H9 (cell line): ENCODE data around the gene CDKL5. TPM values are rescaled to one million over a fixed set of nuclear protein-coding genes. Genes with fewer than 3 reads are reported as not detected.

Source experiments
- DNase-seq: peaks from one replicate; pipeline ENCODE4 v3.0.0-alpha.2; 2017
- H2AFZ ChIP-seq: one replicate; pipeline ENCODE4 v1.6.1; 2013; ENCODE audit warnings: mild to moderate bottlenecking, low read length, control low read depth, moderate library complexity
- H2AK5ac ChIP-seq: 2 replicates; pipeline ENCODE4 v1.6.1; 2013; ENCODE audit warnings: low read length, control low read depth, mixed read lengths; ENCODE audit not compliant: insufficient read length
- H2BK120ac ChIP-seq: one replicate; pipeline ENCODE4 v1.6.1; 2013; ENCODE audit warnings: low read depth, mild to moderate bottlenecking, low read length, control low read depth, inconsistent platforms; ENCODE audit not compliant: poor library complexity, severe bottlenecking
- H2BK12ac ChIP-seq: 2 replicates; pipeline ENCODE4 v1.6.1; 2013; ENCODE audit warnings: low read length, control low read depth, mixed read lengths, low read depth; ENCODE audit not compliant: insufficient read length
- H2BK15ac ChIP-seq: 2 replicates; pipeline ENCODE4 v1.6.1; 2013; ENCODE audit warnings: low read depth, low read length, control low read depth
- H2BK20ac ChIP-seq: one replicate; pipeline ENCODE4 v1.6.1; 2013; ENCODE audit warnings: low read depth, mild to moderate bottlenecking, low read length, control low read depth, inconsistent platforms; ENCODE audit not compliant: poor library complexity, severe bottlenecking
- H2BK5ac ChIP-seq: 2 replicates; pipeline ENCODE4 v1.6.1; 2013; ENCODE audit warnings: low read length, control low read depth, mixed read lengths; ENCODE audit not compliant: insufficient read length
- H3K14ac ChIP-seq: 2 replicates; pipeline ENCODE4 v1.6.1; 2013; ENCODE audit warnings: low read length, control low read depth; ENCODE audit not compliant: insufficient read depth
- H3K18ac ChIP-seq: 2 replicates; pipeline ENCODE4 v1.6.1; 2013; ENCODE audit warnings: low read depth, mild to moderate bottlenecking, mixed read lengths, low read length, control low read depth; ENCODE audit not compliant: insufficient read length
- H3K23ac ChIP-seq: 2 replicates; pipeline ENCODE4 v1.6.1; 2013; ENCODE audit warnings: low read length, control low read depth, mixed read lengths, low read depth; ENCODE audit not compliant: insufficient read length
- H3K23me2 ChIP-seq: 2 replicates; pipeline ENCODE4 v1.6.1; 2013; ENCODE audit warnings: low read depth, mild to moderate bottlenecking, mixed read lengths, low read length, control low read depth; ENCODE audit not compliant: insufficient read length, poor library complexity, severe bottlenecking
- H3K27ac ChIP-seq: 2 replicates; pipeline ENCODE4 v1.5.1; 2013; ENCODE audit warnings: low read length, control low read depth, mixed read lengths, low read depth; ENCODE audit not compliant: insufficient read length
- H3K27me3 ChIP-seq: 2 replicates; pipeline ENCODE4 v1.6.1; 2013; ENCODE audit warnings: low read length, control low read depth, inconsistent platforms; ENCODE audit not compliant: insufficient read depth
- H3K4ac ChIP-seq: 2 replicates; pipeline ENCODE4 v1.6.1; 2013; ENCODE audit warnings: low read depth, mild to moderate bottlenecking, control low read depth, inconsistent platforms, low read length, moderate library complexity
- H3K4me1 ChIP-seq: 2 replicates; pipeline ENCODE4 v1.6.1; 2013; ENCODE audit warnings: low read length, control low read depth, inconsistent platforms; ENCODE audit not compliant: insufficient read depth
- H3K4me2 ChIP-seq: 2 replicates; pipeline ENCODE4 v1.6.1; 2013; ENCODE audit warnings: low read length, control low read depth, mixed read lengths; ENCODE audit not compliant: insufficient read length, insufficient read depth
- H3K56ac ChIP-seq: 2 replicates; pipeline ENCODE4 v1.6.1; 2013; ENCODE audit warnings: low read depth, mild to moderate bottlenecking, mixed read lengths, low read length, control low read depth; ENCODE audit not compliant: insufficient read length
- H3K79me1 ChIP-seq: 2 replicates; pipeline ENCODE4 v1.6.1; 2013; ENCODE audit warnings: low read depth, mild to moderate bottlenecking, moderate library complexity, low read length, control low read depth, inconsistent platforms; ENCODE audit not compliant: insufficient read depth, poor library complexity, severe bottlenecking
- H3K79me2 ChIP-seq: 2 replicates; pipeline ENCODE4 v1.6.1; 2013; ENCODE audit warnings: low read length, control low read depth, inconsistent platforms; ENCODE audit not compliant: insufficient read depth
- H3K9ac ChIP-seq: 2 replicates; pipeline ENCODE4 v1.6.1; 2013; ENCODE audit warnings: low read length, control low read depth, mixed read lengths; ENCODE audit not compliant: insufficient read length; ENCODE audit errors: extremely low read depth
- H3K9me3 ChIP-seq: one replicate; pipeline ENCODE4 v1.6.1; 2013; ENCODE audit warnings: low read depth, low read length, inconsistent platforms; ENCODE audit not compliant: control insufficient read depth
- H3T11ph ChIP-seq: one replicate; pipeline ENCODE4 v1.6.1; 2013; ENCODE audit warnings: mild to moderate bottlenecking, low read length, control low read depth, inconsistent platforms
- H4K20me1 ChIP-seq: one replicate; pipeline ENCODE4 v1.6.1; 2013; ENCODE audit not compliant: control insufficient read depth, insufficient read length, insufficient read depth
- H4K5ac ChIP-seq: 2 replicates; pipeline ENCODE4 v1.6.1; 2013; ENCODE audit warnings: low read depth, mild to moderate bottlenecking, mixed read lengths, low read length, control low read depth; ENCODE audit not compliant: insufficient read length
- H4K8ac ChIP-seq: replicated peaks from 2 replicates; pipeline ENCODE4 v1.6.1; 2013; ENCODE audit warnings: low read length, control low read depth, mixed read lengths, low read depth; ENCODE audit not compliant: insufficient read length
- H4K91ac ChIP-seq: 2 replicates; pipeline ENCODE4 v1.6.1; 2013; ENCODE audit warnings: low read depth, mild to moderate bottlenecking, moderate library complexity, mixed read lengths, low read length, control low read depth; ENCODE audit not compliant: insufficient read length
- H3K27ac Mint-ChIP-seq, 3 experiments: 2 replicates in 2 of 3; 3 replicates in 1 of 3; pipeline ENCODE4 v1.8.0; 2020 to 2021; ENCODE audit warnings: mixed read lengths in 3 of 3, mild to moderate bottlenecking in 1 of 3, moderate library complexity in 1 of 3
- H3K27me3 Mint-ChIP-seq: 2 replicates; pipeline ENCODE4 v1.8.0; 2021; ENCODE audit warnings: low read depth, mild to moderate bottlenecking, moderate library complexity, mixed read lengths
- H3K36me3 Mint-ChIP-seq, 3 experiments: 2 replicates in 2 of 3; 3 replicates in 1 of 3; pipeline ENCODE4 v1.8.0; 2020 to 2021; ENCODE audit warnings: low read depth in 3 of 3, mixed read lengths in 3 of 3; ENCODE audit not compliant: insufficient read depth in 1 of 3
- H3K4me1 Mint-ChIP-seq, 2 experiments: 2 replicates each; pipeline ENCODE4 v1.8.0; 2020; ENCODE audit warnings: mixed read lengths in 2 of 2
- H3K4me3 Mint-ChIP-seq, 2 experiments: 2 replicates in 1 of 2; 3 replicates in 1 of 2; pipeline ENCODE4 v1.8.0; 2020 to 2021; ENCODE audit warnings: mild to moderate bottlenecking in 2 of 2, mixed read lengths in 2 of 2, moderate library complexity in 1 of 2
- H3K9me3 Mint-ChIP-seq, 2 experiments: 2 replicates in 1 of 2; 3 replicates in 1 of 2; pipeline ENCODE4 v1.8.0; 2020; ENCODE audit warnings: mild to moderate bottlenecking in 2 of 2, mixed read lengths in 2 of 2, moderate library complexity in 1 of 2
- CTCF ChIP-seq: fragments of 200-600 bp; sonication (generic); conservative IDR thresholded peaks from 3 replicates; pipeline ENCODE4 v1.8.0; 2021; ENCODE audit warnings: antibody characterized with exemption, mild to moderate bottlenecking
- WGBS: extraction: QIAGEN DNeasy Blood & Tissue Kit; methylation state at CpG from one replicate; pipeline ENCODE4 v1.1.7; 2013; ENCODE audit warnings: missing lambda C conversion rate, low lambda C conversion rate, mixed read lengths; ENCODE audit not compliant: insufficient read length; ENCODE audit errors: extremely low coverage; 5-methylcytosine and 5-hydroxymethylcytosine counted together
- total RNA-seq: library from RNA; stranded (reverse); gene quantifications from 2 replicates; pipeline ENCODE4 v1.2.1, GENCODE V29; 2021

Gene CDKL5
- total RNA-seq, 1 experiment from 2014 or later: 19.5 TPM

- H2AK5ac ChIP-seq: no peak overlapping the region
- H3K27ac Mint-ChIP-seq: no peak overlapping the region
- H3K9me3 Mint-ChIP-seq: peaks cover 64 to 67% of the 10 kb centered on the region in 2 experiments
- H3K4ac ChIP-seq: no peak overlapping the region
- H3T11ph ChIP-seq: no peak overlapping the region
- H2BK120ac ChIP-seq: no peak overlapping the region
- no peak overlapping the region for H4K5ac ChIP-seq
- H3K4me2 ChIP-seq: no peak overlapping the region
- H4K8ac ChIP-seq: no peak overlapping the region
- H3K27me3 Mint-ChIP-seq: no peaks in the 10 kb centered on the region
- no peak overlapping the region for H3K56ac ChIP-seq
- H2BK5ac ChIP-seq: no peak overlapping the region
- H3K4me3 Mint-ChIP-seq: no peak overlapping the region
- H3K14ac ChIP-seq: no peak overlapping the region
- H3K9me3 ChIP-seq: peaks cover 49% of the 10 kb centered on the region
- H3K4me1 ChIP-seq: no peaks in the 10 kb centered on the region
- no peak overlapping the region for H2BK20ac ChIP-seq
- H3K4me1 Mint-ChIP-seq: no peaks in the 10 kb centered on the region
- H2BK15ac ChIP-seq: no peak overlapping the region
- H3K27ac ChIP-seq: no peak overlapping the region
- WGBS: no CpG with 5 or more reads among the region's 8 CpGs
- H3K23me2 ChIP-seq: no peaks in the 10 kb centered on the region
- H2BK12ac ChIP-seq: no peak overlapping the region
- H3K27me3 ChIP-seq: no peaks in the 10 kb centered on the region
- H2AFZ ChIP-seq: no peak overlapping the region
- H3K79me1 ChIP-seq: no peaks in the 10 kb centered on the region
- DNase-seq: no peak
- no peak for TF ChIP-seq CTCF
- no peaks in the 10 kb centered on the region for H4K20me1 ChIP-seq
- H4K91ac ChIP-seq: no peak overlapping the region
- H3K79me2 ChIP-seq: no peaks in the 10 kb centered on the region
- H3K23ac ChIP-seq: no peak overlapping the region
- no peak overlapping the region for H3K18ac ChIP-seq
- H3K9ac ChIP-seq: no peak overlapping the region
- peaks cover 32 to 57% (median 38%) of the 10 kb centered on the region in 3 experiments for H3K36me3 Mint-ChIP-seq
Measured at GRCh38 chrX:18630934-18631333, 205.5 kb downstream of the CDKL5 start.
